GM11168 (cell line): ENCODE results near the gene C1orf159.
"Not testable (repeated sequence)": the region's sequence is repeated elsewhere in the genome, so short reads cannot be mapped to it uniquely, and the experiment has no call there.

Experiments used
- in situ Hi-C: fragments of 300-500 bp; cut with MboI; formaldehyde crosslinking; loops from one replicate; pipeline ENCODE4 v1.12.0; 2022; ENCODE audit warnings: low sequenced_read_pairs; ENCODE audit not compliant: unreplicated experiment

The C1orf159 gene

DNA sequence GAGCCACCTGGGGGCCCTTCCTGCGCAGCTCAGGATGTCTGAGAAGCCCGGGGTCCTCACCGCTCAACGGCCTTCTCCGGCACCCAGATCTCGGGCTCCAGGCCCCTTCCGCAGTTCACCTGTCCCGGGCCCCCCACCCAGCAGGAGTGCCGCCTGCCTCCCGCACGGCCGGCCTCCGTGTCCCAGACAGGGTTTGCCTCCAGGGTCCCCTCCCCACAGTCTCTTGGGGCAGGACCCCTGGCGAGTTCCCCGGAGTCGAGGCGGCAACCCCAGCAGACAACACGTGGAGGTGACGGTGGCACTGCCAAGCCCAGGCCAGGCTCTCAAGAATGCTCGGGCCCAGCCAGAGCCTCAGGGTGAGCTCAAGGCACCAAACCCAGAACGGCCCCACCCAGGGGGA is 35.4 kb upstream of the C1orf159 start:
- in situ Hi-C loops, result no loop called here

DNA sequence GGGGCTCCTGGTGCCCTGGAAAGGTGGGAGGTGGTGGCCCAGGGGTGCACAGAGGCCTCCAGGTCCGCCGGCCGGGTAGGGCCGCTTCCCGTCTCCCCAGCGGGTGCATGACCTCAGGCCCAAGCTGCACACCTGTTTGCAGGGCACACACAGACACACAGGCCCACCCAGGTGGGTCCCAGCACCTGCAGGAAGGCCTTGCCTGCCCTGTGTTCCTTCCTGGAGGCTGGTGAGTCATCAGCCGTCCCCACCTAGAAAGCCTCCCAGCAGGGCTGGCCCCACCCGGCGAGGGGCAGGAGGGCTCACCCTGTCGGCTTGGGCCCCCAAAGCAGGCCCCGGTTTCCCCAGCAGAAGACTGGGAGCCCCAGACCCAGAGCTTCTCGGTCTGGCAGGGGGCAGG is 34.2 kb upstream of the C1orf159 start:
- in situ Hi-C loops, result no loop called here

DNA sequence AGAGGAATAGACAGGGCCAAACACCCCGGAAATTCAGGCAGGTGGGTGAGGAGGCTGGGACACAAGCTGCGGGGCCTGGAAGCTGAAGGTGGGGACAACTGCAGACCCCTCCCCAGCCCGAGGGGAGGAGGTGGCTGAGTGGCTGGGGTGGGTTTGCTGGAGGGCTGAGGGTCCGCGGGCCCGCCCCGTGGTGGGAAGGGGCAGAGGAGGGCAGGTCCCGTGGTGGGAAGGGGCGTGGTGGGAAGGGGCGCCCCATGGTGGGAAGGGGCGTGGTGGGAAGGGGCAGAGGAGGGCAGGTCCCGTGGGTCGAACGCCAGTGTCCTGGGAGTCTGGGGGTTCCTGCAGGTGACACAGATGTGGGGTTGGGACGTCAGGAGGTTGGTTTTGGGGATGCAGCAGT is 33.5 kb upstream of the C1orf159 start:
- in situ Hi-C loops, result no loop called here

DNA sequence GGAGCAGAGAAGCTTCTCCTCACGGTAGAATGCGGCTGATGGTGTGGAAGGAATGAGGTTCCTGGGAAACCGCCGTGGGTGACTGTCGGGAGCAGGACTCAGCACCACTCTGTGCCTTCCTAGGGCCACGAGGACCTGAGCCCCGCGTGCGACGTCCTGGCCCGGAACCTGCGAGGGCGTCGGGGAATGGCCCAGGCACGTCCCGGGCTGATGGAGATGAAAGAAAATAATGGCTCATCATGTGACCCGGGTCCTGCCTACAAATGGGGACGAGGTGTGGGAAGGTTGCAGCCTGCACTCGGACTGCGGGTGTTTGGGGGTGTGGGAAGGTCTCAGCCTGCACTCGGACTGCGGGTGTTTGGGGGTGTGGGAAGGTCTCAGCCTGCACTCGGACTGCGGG is 32.7 kb upstream of the C1orf159 start:
- in situ Hi-C loops, result no loop called here

DNA sequence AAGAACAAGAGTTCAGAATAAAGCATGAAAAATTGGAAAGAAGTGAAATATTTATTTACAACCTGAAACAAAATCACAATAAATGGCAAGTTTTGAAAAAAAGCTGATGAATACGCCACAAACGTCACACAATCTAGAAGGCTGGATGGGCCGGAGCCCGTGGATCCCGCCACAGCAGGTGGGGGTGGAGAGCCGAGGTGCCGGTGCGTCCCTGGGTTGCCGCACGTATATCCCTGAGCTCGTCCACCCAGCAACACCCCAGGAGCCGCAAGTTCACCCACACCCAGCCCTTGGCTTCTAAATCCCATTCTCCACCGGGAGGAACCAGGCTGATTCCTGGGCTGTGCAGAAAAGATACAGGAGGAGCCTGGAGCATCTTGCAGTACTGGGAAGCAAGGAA is 32.2 kb upstream of the C1orf159 start:
- in situ Hi-C loops, result no loop called here

DNA sequence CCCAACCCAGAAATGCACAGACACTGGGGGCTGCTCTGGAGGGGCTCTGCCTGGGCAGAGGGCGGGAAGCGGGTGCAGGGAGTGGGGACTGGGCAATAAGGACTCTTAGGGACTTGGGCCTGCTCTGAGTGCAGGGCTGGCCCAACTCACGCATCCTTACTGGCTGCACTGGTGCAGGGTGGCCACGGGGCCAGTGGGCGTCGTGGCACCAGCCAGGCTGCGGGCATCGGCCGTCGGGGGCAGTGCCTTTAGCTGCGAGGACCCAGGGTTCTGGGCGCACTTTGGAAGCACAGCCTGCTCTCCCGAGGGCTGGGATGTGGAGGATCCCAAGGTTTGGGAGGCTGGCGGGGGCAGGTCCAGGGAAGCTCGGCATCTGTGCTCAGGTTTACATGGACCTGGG is 30.7 kb upstream of the C1orf159 start:
- in situ Hi-C loops, result no loop called here

DNA sequence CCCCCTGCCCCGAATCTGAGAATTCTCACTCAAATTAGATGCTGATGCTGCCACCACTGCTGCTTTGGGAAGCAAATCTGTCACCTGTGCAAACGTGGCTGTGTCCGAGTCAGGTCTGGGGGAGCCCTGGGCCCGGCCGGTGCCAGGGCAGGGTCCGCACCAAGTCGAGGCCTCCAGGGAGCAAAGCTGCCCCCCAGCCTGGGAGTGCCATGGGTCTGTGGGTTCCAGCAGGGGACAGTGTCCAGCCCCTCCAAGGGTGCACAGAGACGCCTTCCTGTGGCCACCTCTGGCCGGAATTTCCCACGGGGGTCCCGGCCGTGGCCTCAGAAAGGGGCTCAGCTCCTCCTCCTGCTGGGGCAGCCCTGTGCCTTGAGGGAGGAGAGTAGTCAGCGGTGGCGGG is 30.1 kb upstream of the C1orf159 start:
- in situ Hi-C loops, result no loop called here

DNA sequence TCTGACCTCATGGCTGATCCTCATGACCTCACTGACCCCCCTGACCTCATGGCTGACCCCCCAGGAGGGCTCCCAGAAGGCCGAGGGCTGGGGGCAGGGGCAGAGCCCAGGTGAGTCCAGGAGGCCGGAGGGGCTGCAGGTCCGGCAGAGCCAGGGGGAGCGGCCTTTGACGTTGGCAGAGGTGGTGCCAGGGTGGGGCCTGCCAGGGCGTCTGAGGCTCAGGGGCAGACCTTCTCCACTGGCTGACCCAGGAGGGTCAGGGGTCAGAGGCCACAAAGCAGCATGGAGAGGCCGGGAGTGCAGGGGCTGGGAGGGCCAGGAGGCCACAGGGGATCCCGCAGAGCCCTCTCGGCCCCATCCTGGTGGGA is 29.6 kb upstream of the C1orf159 start:
- in situ Hi-C loops, result no loop called here

DNA sequence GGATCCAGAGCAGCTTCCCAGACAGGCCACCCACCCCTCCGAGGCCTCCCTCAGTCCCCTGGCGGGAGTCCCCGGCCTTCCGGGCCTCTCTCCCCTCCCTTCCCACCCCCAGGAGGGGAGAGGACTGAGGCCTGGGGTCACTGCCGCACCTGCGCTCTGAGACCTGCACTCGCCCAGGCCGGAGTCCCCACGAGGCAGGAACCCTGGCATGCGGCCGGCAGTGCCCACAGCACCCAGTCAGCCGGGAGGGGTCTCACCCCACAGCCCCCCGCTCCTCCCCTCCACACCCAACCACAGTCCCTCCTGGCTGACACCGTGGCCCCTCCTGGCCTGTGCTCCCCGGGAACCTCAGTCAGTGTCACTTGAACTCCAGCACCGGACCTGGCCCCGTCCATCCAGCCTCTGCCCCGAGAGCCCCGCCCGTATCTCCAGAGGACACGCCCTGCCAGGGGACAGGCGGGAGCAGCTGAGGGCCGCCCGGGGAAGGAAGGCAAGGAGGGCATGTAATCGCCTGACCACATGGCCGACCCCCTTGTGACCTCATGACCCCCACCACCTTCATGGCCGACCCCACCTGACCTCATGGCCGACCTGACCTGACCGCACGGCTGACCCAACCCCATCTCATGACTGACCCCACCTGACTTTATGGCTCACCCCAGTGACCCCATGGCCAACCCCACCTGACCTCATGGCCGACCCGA is 29.1 kb upstream of the C1orf159 start:
- in situ Hi-C loops, result no loop called here

DNA sequence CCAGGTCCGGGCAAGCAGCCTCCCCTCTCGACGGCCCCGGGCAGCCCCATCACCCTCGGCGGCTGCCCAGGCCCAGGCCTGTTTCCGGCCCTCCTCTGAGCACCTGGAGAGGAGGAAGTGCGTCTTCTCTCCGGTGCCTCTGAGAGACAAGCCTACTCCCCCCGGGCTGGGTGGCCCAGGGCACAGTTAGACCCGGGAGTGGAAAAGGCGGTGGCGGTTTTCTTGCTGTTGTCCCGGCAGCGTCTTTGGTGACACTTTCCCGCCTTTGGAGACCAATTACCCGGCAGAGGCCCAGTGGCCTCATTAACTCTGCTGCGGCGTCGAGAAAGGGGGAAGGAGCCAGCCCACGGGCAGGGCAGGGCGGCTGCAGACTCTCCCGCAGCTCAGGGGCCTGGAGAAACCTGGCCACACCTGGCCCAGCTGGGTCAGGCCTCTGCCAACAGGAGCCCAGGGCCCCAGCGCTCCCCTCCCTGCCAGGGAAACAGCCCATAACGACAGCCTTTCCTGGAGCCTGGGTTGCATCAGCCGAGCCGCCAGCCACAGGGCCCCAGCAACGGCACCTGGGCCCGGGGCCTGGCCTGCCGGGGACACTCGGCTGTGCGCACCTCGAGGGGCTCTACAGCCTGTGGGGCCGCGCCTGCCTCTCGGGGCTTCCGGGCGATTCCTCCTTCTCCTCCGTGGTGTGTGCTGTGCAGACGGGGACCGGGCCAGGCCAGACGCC is 28.4 kb upstream of the C1orf159 start:
- in situ Hi-C loops, result no loop called here

DNA sequence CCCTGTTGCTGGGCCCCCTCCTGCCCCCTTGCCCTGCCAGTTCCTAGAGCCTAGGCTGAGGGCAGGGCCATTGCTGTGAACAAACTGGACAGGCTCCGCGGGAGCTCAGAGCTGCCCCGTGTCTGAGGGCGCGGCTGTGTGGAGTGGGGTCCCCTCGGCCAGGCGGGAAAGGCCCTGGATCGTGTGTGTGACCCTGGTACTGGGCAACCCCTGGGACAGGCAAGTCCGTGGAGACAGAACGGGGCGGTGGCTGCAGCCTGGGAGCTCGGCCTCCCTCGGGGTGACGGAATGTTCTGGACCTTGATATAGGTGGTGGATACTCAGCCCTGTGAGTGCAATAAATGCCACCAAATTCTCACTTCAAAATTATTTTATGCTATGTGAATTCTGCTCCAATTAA is 27.7 kb upstream of the C1orf159 start:
- in situ Hi-C loops, result no loop called here

DNA sequence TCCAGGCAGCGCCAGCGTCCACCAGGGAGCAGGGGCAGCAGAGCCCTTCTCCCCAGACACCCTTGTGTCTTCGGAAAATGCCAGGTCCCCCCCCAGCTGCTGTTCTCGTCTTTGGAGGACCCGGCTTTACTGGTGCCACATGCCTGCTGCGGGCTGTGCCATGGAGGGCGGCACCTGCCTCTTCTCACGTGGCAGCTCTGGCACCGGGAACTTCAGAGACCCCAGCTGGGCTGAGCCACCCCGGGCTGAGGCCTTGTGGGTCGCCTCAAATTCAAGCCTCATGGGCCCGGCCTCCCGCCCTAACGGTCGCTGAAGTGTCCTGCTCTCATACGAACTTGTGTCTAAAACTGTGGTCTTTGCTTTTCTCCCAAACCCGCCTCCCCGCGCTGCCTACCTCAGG is 27.0 kb upstream of the C1orf159 start:
- in situ Hi-C loops, result no loop called here

DNA sequence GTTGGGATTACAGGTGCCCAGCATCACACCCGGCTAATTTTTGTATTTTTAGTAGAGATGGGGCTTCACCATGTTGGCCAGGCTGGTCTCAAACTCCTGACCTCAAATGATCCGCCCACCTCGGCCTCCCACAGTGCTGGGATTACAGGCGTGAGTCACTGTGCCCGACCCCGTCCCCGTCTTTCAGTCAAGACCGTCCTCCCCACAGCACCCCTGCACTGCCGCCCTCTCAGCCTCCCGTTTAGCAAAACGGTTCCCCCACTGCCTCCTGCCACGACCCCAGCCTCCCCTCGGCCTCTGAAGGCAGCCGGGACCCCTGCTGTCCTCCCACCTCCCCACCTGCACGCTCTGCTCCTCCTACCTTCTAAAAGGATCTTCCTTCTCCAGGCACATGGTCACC is 26.5 kb upstream of the C1orf159 start:
- in situ Hi-C loops, result not testable (repeated sequence)

DNA sequence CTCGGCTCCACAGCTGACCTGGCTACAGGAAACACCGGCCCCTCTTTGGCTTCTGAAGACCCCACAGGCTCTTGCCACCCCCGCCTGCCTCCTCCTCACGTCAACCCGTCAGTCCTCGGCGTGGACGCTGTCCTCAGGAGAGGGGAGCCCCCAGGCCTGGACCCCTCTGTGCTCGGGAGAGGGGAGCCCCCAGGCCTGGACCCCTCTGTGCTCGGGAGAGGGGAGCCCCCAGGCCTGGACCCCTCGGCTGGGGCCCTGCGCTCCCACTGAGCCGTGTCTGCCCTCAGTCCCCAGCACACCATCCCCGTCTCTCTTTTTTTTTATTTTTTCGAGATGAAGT is 26.0 kb upstream of the C1orf159 start:
- in situ Hi-C loops, result no loop called here

DNA sequence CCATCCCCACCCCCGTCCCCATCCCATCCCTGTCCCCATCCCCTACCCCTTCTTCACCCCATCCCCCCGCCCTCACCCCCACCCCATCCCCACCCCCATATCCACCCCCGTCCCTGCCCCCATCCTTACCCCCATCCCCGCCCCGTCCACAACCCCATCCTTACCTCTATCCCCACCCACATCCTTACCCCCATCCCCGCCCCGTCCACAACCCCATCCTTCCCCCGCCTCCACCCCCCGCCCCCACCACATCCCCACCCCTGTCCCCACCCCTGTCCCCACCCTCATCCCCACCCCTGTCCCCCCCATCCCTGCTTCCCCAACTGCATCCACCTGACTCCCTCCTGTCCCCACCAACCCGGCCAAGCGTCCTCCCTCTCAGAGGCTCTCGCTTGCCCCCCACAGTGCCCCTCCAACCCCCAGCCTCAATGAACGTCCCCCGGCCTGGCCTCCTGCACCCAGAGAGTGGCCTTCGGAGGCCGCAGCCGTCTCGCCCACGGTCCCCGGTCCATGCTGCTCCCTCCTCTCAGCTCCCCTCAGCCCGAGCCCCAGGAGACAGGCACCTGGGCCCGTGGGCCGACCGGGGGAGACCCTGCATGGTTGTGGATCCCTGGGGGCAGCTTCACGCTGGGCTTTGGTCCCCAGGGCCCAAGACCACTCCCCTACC is 25.5 kb upstream of the C1orf159 start:
- in situ Hi-C loops, result no loop called here

DNA sequence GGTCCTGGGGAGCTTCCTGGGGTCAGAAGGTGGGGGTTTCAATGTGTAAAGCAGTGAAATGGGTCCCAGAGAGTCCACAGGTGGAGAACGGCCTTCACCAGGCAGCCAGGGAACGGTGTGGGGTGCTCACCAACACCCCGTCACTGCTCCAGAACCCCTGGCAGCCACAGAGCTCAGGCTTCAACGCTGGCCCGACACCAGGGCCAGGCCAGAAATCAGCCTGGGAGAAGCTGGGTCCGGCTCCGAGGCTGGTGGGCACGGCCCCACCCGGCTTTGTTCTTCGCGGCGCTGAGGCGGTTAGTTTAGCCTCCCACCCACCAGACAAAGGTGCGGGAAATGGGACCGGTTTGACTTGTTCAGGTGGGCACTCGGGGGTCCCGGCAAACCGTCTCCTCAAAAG is 24.8 kb upstream of the C1orf159 start:
- in situ Hi-C loops, result no loop called here

DNA sequence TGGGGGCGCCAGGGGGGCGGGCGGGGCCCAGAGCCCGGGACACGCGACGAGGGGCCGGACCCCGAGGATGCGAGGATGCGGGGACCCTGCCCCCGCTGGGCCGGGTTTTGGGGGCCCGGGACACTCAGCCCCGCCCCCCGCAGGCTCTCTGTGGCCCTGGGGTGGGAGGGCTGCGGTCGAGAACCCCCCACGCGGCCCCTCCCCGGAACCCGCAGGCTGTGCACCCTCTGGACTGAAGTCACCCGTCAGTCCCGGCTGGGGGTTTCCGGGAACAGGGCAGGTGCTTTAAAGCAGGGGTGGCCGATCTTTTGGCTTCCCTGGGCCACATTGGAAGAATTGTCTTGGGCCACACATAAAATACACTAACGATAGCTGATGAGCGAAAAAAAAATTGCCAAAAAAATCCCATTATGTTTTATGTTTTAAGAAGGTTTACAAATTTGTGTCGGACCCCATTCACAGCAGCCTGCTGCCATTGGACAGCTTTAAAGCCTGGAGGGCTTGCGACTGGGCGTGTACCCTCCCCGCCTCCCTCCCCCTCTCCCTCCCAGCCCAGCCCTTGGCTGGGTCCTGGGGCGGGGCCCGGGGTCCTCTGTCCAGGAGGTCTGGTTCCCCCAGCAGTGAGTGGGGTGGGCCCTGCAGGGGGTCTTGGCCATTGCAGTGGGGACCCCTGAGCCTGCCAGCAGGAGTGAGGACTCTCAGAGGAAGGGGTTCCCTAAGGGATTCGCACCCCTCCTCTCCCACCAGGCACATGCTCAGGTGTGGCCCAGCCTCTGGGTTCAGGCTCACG is 21.6 kb upstream of the C1orf159 start:
- in situ Hi-C loops, result no loop called here

DNA sequence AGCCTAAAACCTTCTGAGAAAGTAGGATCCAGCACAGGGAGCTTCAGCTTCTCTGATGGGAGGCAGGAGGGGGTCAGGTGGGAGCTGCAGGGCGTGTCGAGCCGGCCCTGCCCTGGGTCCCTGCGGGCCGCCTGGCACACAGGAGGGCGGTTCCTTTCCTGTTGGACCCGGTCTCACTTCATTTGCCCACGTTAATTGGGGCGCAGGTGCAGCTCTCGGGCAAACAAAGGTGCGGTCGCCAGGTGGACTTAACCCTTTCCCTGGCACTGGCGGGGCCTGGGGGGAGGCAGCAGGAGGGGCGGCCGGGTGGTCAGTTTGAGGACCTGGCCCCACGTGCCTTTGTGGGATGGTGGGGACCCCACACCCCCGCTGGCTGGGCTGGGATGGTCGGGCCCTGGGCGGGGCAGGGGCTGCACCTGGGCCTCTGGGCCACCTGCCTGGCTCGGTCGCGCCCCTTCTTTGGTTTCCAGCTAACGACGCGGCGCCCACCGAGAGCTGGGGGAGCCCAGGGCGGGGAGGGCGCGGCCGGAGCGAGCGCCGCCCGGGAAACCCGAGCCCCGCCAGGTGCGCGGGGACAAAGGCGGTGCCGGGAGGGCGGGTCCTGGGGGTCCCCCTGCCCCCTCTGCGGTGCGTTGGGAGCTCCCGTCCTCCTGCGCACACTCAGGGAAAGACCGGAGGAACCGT is 20.8 kb upstream of the C1orf159 start:
- in situ Hi-C loops, result no loop called here

DNA sequence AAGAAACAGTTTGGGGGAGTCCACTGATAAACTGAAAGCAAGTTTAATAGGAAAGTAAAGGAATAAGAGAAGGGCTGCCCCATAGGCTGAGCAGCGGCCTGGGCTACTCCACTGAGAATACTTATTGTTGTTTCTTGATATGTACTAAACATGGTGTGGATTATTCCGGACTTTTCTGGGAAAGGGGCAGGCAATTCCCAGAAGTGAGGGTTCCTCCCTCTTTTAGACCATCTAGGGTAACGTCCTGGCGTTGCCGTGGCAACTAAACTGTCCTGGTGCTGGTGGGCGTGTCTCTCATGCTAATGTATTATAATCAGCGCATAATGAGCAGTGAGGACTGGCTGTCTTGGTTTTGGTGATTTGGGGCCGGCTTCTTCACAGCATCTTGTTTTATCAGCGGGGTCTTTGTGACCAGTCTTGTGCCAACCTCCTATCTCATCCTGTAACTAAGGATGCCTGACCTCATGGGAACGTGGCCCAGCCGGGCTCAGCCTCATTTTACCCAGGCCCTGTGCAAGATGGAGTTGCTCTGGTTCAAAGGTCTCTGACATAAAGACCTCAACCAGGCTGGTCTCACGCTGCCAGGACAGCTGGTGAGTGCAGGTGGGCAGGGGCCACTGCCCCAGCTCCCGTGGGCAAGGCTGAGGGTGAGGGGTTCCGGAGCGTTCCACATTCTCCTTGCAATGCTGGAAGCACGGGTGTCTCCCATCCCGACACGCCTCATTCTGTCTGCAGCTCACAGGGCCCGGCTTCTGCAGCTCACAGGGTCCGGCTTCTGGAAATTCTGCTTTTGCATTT is 19.6 kb upstream of the C1orf159 start:
- in situ Hi-C loops, result no loop called here
